HCT116 (cell line): ENCODE measurements around the gene FAM53B.

Experiments
- CTCF ChIP-seq, 3 experiments: fragments of 200-600 bp in 1 of 3; sonication (generic) in 1 of 3; IDR thresholded peaks in 2 of 3; conservative IDR thresholded peaks in 1 of 3; 2 replicates each; pipeline ENCODE4 v1.5.1; 2012 to 2017; ENCODE audit warnings: low read depth in 2 of 3, low read length in 2 of 3, antibody characterized with exemption in 1 of 3, borderline replicate concordance in 1 of 3, control low read depth in 1 of 3, mild to moderate bottlenecking in 1 of 3, mixed read lengths in 1 of 3, mixed run types in 1 of 3, moderate library complexity in 1 of 3; ENCODE audit not compliant: insufficient read depth in 1 of 3
- ELF1 ChIP-seq: IDR thresholded peaks from 2 replicates; pipeline ENCODE4 v1.6.1; 2012; ENCODE audit warnings: low read depth, borderline replicate concordance
- EZH2 ChIP-seq: fragments of 200-600 bp; sonication (generic); IDR thresholded peaks from 2 replicates; pipeline ENCODE4 v1.6.1; 2017; ENCODE audit warnings: antibody characterized with exemption, mixed run types
- EZH2phosphoT487 ChIP-seq: fragments of 200-600 bp; IDR thresholded peaks from 2 replicates; pipeline ENCODE4 v1.6.1; 2018; ENCODE audit warnings: antibody characterized with exemption, borderline replicate concordance
- FOSL1 ChIP-seq: IDR thresholded peaks from 2 replicates; pipeline ENCODE4 v1.6.1; 2012; ENCODE audit warnings: low read depth
- MAX ChIP-seq: IDR thresholded peaks from 2 replicates; pipeline ENCODE4 v1.6.1; 2012
- POLR2A ChIP-seq: IDR thresholded peaks from 2 replicates; pipeline ENCODE4 v1.7.0; 2011; ENCODE audit warnings: borderline replicate concordance; ENCODE audit not compliant: insufficient read depth, insufficient read length; ENCODE audit errors: extremely low read depth
- POLR2AphosphoS5 ChIP-seq: IDR thresholded peaks from 2 replicates; pipeline ENCODE4 v1.6.1; 2011; ENCODE audit warnings: mild to moderate bottlenecking, low read depth, low read length, moderate library complexity
- RAD21 ChIP-seq: IDR thresholded peaks from 2 replicates; pipeline ENCODE4 v1.6.1; 2012; ENCODE audit warnings: low read depth, mild to moderate bottlenecking
- REST ChIP-seq: IDR thresholded peaks from 2 replicates; pipeline ENCODE4 v1.6.1; 2012; ENCODE audit warnings: low read depth
- SP1 ChIP-seq: IDR thresholded peaks from 2 replicates; pipeline ENCODE4 v1.6.1; 2012; ENCODE audit warnings: low read depth
- TCF7L2 ChIP-seq: IDR thresholded peaks from 2 replicates; pipeline ENCODE4 v1.7.0; 2011; ENCODE audit warnings: borderline replicate concordance, inconsistent platforms; ENCODE audit not compliant: insufficient read depth, insufficient read length; ENCODE audit errors: extremely low read depth
- ZNF274 ChIP-seq: fragments of 200-500 bp; sonication (Bioruptor generic); IDR thresholded peaks from 2 replicates; pipeline ENCODE4 v1.6.1; 2014; ENCODE audit warnings: mild to moderate bottlenecking, low read depth, low read length, inconsistent platforms
- TF ChIP-seq, protein P1 (sequence below): IDR thresholded peaks from 2 replicates; pipeline ENCODE4 v1.6.1; 2011; ENCODE audit warnings: mild to moderate bottlenecking, low read length, moderate library complexity; ENCODE audit not compliant: insufficient replicate concordance; ENCODE audit errors: extremely low read depth

GRCh38 chr10:124732931-124733570, 11.1 kb downstream of the FAM53B start:
- TF ChIP-seq ZNF274: no peak
- TF ChIP-seq CTCF (IDR thresholded peaks at IDR 0.05 in 2 of 3, conservative IDR thresholded peaks at IDR 0.05 in 1 of 3; ENCODE audit: borderline replicate concordance in 1 of 3, insufficient read depth in 1 of 3, low read depth in 2 of 3, low read length in 2 of 3): no peak
- no peak for TF ChIP-seq EZH2
- TF ChIP-seq EZH2phosphoT487: no peak
- TF ChIP-seq TCF7L2: no peak
- TF ChIP-seq RAD21: no peak
- no peak for TF ChIP-seq SP1
- TF ChIP-seq MAX: no peak
- no peak for TF ChIP-seq ELF1
- TF ChIP-seq, protein P1, sequence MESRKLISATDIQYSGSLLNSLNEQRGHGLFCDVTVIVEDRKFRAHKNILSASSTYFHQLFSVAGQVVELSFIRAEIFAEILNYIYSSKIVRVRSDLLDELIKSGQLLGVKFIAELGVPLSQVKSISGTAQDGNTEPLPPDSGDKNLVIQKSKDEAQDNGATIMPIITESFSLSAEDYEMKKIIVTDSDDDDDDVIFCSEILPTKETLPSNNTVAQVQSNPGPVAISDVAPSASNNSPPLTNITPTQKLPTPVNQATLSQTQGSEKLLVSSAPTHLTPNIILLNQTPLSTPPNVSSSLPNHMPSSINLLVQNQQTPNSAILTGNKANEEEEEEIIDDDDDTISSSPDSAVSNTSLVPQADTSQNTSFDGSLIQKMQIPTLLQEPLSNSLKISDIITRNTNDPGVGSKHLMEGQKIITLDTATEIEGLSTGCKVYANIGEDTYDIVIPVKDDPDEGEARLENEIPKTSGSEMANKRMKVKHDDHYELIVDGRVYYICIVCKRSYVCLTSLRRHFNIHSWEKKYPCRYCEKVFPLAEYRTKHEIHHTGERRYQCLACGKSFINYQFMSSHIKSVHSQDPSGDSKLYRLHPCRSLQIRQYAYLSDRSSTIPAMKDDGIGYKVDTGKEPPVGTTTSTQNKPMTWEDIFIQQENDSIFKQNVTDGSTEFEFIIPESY: no peak
- no peak for TF ChIP-seq REST
- TF ChIP-seq POLR2AphosphoS5: no peak
- no peak for TF ChIP-seq POLR2A
- TF ChIP-seq FOSL1: no peak
